ENCODE data around the gene REPS2.

- no peak for TF ChIP-seq GATA3 (IDR thresholded peaks at IDR 0.05; ENCODE audit: low read depth, low read length)
- no peak for TF ChIP-seq GATA2 (IDR thresholded peaks at IDR 0.05; ENCODE audit: low read depth, low read length)
Measured at GRCh38 chrX:17187136-17187756, 240.8 kb downstream of the REPS2 start.

All from SH-SY5Y (cell line).